ENCODE measurements around the gene EDA.
"Not testable (repeated sequence)": the region's sequence is repeated elsewhere in the genome, so short reads cannot be mapped to it uniquely, and the experiment has no call there.

The EDA gene

GRCh38 chrX:69951753-69952152, 335.8 kb downstream of the EDA start:
- no peaks in the 10 kb centered on the region for H3K27me3 Mint-ChIP-seq
- DNase-seq (no peak), ATAC-seq (no peak)
- H3K36me3 Mint-ChIP-seq (ENCODE audit: low read depth): no peaks in the 10 kb centered on the region
- H3K4me3 Mint-ChIP-seq: no peak overlapping the region
- no peaks in the 10 kb centered on the region for H3K9me3 Mint-ChIP-seq
- H3K27ac Mint-ChIP-seq: no peak overlapping the region
- H3K4me1 Mint-ChIP-seq: no peaks in the 10 kb centered on the region

GRCh38 chrX:69959712-69960111, 343.8 kb downstream of the EDA start:
- no peaks in the 10 kb centered on the region for H3K4me1 Mint-ChIP-seq

GRCh38 chrX:69961365-69962072, 345.6 kb downstream of the EDA start:
- H3K36me3 Mint-ChIP-seq (ENCODE audit: low read depth): no peaks in the 10 kb centered on the region
- no peaks in the 10 kb centered on the region for H3K27me3 Mint-ChIP-seq
- no peak for DNase-seq
- no peaks in the 10 kb centered on the region for H3K9me3 Mint-ChIP-seq
- ATAC-seq: no peak
- no peak overlapping the region for H3K27ac Mint-ChIP-seq
- no peak overlapping the region for H3K4me3 Mint-ChIP-seq
- no peaks in the 10 kb centered on the region for H3K4me1 Mint-ChIP-seq

More at GRCh38 chrX:69959712-69960111, 343.8 kb downstream of the EDA start:
- H3K36me3 Mint-ChIP-seq (ENCODE audit: low read depth): no peaks in the 10 kb centered on the region
- no peak for ATAC-seq
- no peak overlapping the region for H3K4me3 Mint-ChIP-seq
- H3K9me3 Mint-ChIP-seq: no peaks in the 10 kb centered on the region
- no peak overlapping the region for H3K27ac Mint-ChIP-seq
- no peaks in the 10 kb centered on the region for H3K27me3 Mint-ChIP-seq
- DNase-seq: no peak

- Mint-ChIP-seq H3K27me3 (peaks cover 2% of the 10 kb centered on the region), H3K4me1 (no peaks in the 10 kb centered on the region), H3K27ac (no peak overlapping the region), H3K36me3 (ENCODE audit: low read depth) (no peaks in the 10 kb centered on the region), H3K9me3 (no peaks in the 10 kb centered on the region), H3K4me3 (no peak overlapping the region)
- DNase-seq: no peak
- ATAC-seq: no peak
These were observed 353.0 kb downstream of the EDA start for GRCh38 chrX:69968950-69969349.

- no peak for ATAC-seq
- H3K27ac Mint-ChIP-seq: no peak overlapping the region
- no peaks in the 10 kb centered on the region for H3K36me3 Mint-ChIP-seq (ENCODE audit: low read depth)
- H3K9me3 Mint-ChIP-seq: no peaks in the 10 kb centered on the region
- no peaks in the 10 kb centered on the region for H3K4me1 Mint-ChIP-seq
- H3K4me3 Mint-ChIP-seq: no peak overlapping the region
- DNase-seq: no peak
- peaks cover 2% of the 10 kb centered on the region for H3K27me3 Mint-ChIP-seq
These were observed 353.5 kb downstream of the EDA start for GRCh38 chrX:69969460-69969859.

GRCh38 chrX:69987691-69988090, 371.8 kb downstream of the EDA start:
- ATAC-seq (no peak), DNase-seq (no peak)
- no peaks in the 10 kb centered on the region for H3K9me3 Mint-ChIP-seq
- no peak overlapping the region for H3K27ac Mint-ChIP-seq
- H3K4me3 Mint-ChIP-seq: no peak overlapping the region
- peaks cover 2% of the 10 kb centered on the region for H3K4me1 Mint-ChIP-seq
- no peaks in the 10 kb centered on the region for H3K27me3 Mint-ChIP-seq
- H3K36me3 Mint-ChIP-seq (ENCODE audit: low read depth): no peaks in the 10 kb centered on the region

GRCh38 chrX:69988955-69989394, 373.1 kb downstream of the EDA start:
- ATAC-seq: peak; percentile 59
- peak; percentile 9 for DNase-seq

GRCh38 chrX:69991685-69992084, 375.8 kb downstream of the EDA start:
- Mint-ChIP-seq H3K27ac (no peak overlapping the region), H3K4me1 (peaks cover 2% of the 10 kb centered on the region), H3K9me3 (no peaks in the 10 kb centered on the region), H3K4me3 (no peak overlapping the region), H3K36me3 (ENCODE audit: low read depth) (no peaks in the 10 kb centered on the region), H3K27me3 (no peaks in the 10 kb centered on the region)
- DNase-seq (no peak), ATAC-seq (no peak)

More at GRCh38 chrX:69988955-69989394, 373.1 kb downstream of the EDA start:
- H3K27ac Mint-ChIP-seq: no peak overlapping the region
- no peak overlapping the region for H3K4me3 Mint-ChIP-seq
- no peaks in the 10 kb centered on the region for H3K27me3 Mint-ChIP-seq
- no peaks in the 10 kb centered on the region for H3K9me3 Mint-ChIP-seq
- H3K4me1 Mint-ChIP-seq: peaks cover 2% of the 10 kb centered on the region
- H3K36me3 Mint-ChIP-seq (ENCODE audit: low read depth): no peaks in the 10 kb centered on the region

- no peak overlapping the region for H3K4me3 Mint-ChIP-seq
- no peak overlapping the region for H3K27ac Mint-ChIP-seq
- no peaks in the 10 kb centered on the region for H3K36me3 Mint-ChIP-seq (ENCODE audit: low read depth)
- no peaks in the 10 kb centered on the region for H3K9me3 Mint-ChIP-seq
- H3K27me3 Mint-ChIP-seq: no peaks in the 10 kb centered on the region
- ATAC-seq: no peak
- no peaks in the 10 kb centered on the region for H3K4me1 Mint-ChIP-seq
- DNase-seq: no peak
These were observed 377.6 kb downstream of the EDA start for GRCh38 chrX:69993494-69993893.

GRCh38 chrX:69995362-69996112, 379.6 kb downstream of the EDA start:
- no peaks in the 10 kb centered on the region for H3K9me3 Mint-ChIP-seq
- H3K27me3 Mint-ChIP-seq: no peaks in the 10 kb centered on the region
- H3K4me3 Mint-ChIP-seq: no peak overlapping the region
- no peaks in the 10 kb centered on the region for H3K4me1 Mint-ChIP-seq
- H3K36me3 Mint-ChIP-seq (ENCODE audit: low read depth): no peaks in the 10 kb centered on the region
- DNase-seq (no peak), ATAC-seq (no peak)
- H3K27ac Mint-ChIP-seq: no peak overlapping the region

- H3K27ac Mint-ChIP-seq: no peak overlapping the region
- no peaks in the 10 kb centered on the region for H3K9me3 Mint-ChIP-seq
- ATAC-seq (no peak), DNase-seq (no peak)
- H3K4me3 Mint-ChIP-seq: no peak overlapping the region
- H3K4me1 Mint-ChIP-seq: no peaks in the 10 kb centered on the region
- H3K36me3 Mint-ChIP-seq (ENCODE audit: low read depth): no peaks in the 10 kb centered on the region
- no peaks in the 10 kb centered on the region for H3K27me3 Mint-ChIP-seq
These were observed 380.2 kb downstream of the EDA start for GRCh38 chrX:69996113-69996468.

GRCh38 chrX:69998299-69998698, 382.4 kb downstream of the EDA start:
- not testable (repeated sequence) for H3K27me3 Mint-ChIP-seq; DNase-seq; H3K4me3 Mint-ChIP-seq; H3K9me3 Mint-ChIP-seq; H3K36me3 Mint-ChIP-seq (ENCODE audit: low read depth); H3K27ac Mint-ChIP-seq; H3K4me1 Mint-ChIP-seq; ATAC-seq

- ATAC-seq: no peak
- Mint-ChIP-seq H3K4me3 (no peak overlapping the region), H3K4me1 (no peaks in the 10 kb centered on the region)
These were observed 385.4 kb downstream of the EDA start for GRCh38 chrX:70001269-70001668.

GRCh38 chrX:70001708-70002341, 385.9 kb downstream of the EDA start:
- Mint-ChIP-seq H3K9me3 (peaks cover 4% of the 10 kb centered on the region), H3K27me3 (no peaks in the 10 kb centered on the region), H3K27ac (no peak overlapping the region), H3K4me3 (no peak overlapping the region), H3K36me3 (ENCODE audit: low read depth) (peaks cover under 1% of the 10 kb centered on the region), H3K4me1 (no peaks in the 10 kb centered on the region)
- ATAC-seq (no peak), DNase-seq (no peak)

More at GRCh38 chrX:70001269-70001668, 385.4 kb downstream of the EDA start:
- no peak for DNase-seq
- Mint-ChIP-seq H3K36me3 (ENCODE audit: low read depth) (no peaks in the 10 kb centered on the region), H3K27me3 (no peaks in the 10 kb centered on the region), H3K27ac (no peak overlapping the region), H3K9me3 (peaks cover under 1% of the 10 kb centered on the region)

- H3K4me3 Mint-ChIP-seq: no peak overlapping the region
- ATAC-seq (no peak), DNase-seq (no peak)
- H3K9me3 Mint-ChIP-seq: peaks cover 4% of the 10 kb centered on the region
- no peaks in the 10 kb centered on the region for H3K4me1 Mint-ChIP-seq
- peaks cover 2% of the 10 kb centered on the region for H3K36me3 Mint-ChIP-seq (ENCODE audit: low read depth)
- H3K27me3 Mint-ChIP-seq: no peaks in the 10 kb centered on the region
- H3K27ac Mint-ChIP-seq: no peak overlapping the region
These were observed 392.0 kb downstream of the EDA start for GRCh38 chrX:70007946-70008345.
